ENCODE data around the gene GPR4.
A peak's percentile ranks its signal among the peaks of the same experiment; 100 is the strongest.

The GPR4 gene

GRCh38 chr19:45577111-45577905 lies 24.7 kb downstream of the GPR4 start:
- DNase-seq (ENCODE audit: low read depth, low spot score), result peak; percentile 90

DNA sequence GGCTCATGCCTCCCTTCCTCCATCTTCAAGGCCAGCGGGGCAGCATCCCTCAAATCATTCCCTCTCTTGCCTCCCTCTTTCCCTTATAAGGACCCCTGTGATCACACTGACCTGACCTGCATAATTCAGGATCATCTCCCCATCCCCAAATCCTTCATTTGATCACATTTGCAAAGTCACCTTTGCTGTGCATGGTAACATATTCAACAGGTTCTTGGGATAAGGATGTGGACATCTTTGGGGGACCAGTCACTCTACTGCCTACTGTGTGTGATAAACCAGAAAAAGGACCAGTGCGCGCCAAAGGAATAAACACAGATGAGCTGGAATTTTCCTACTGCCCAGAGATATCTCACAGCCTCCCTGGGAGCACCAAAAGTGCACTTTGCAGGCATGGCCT lies 25.3 kb downstream of the GPR4 start:
- no peak for DNase-seq (ENCODE audit: low read depth, low spot score)
- no peak overlapping the region for H3K4me3 ChIP-seq (ENCODE audit: low read depth, low read length)
- TF ChIP-seq, protein P1, sequence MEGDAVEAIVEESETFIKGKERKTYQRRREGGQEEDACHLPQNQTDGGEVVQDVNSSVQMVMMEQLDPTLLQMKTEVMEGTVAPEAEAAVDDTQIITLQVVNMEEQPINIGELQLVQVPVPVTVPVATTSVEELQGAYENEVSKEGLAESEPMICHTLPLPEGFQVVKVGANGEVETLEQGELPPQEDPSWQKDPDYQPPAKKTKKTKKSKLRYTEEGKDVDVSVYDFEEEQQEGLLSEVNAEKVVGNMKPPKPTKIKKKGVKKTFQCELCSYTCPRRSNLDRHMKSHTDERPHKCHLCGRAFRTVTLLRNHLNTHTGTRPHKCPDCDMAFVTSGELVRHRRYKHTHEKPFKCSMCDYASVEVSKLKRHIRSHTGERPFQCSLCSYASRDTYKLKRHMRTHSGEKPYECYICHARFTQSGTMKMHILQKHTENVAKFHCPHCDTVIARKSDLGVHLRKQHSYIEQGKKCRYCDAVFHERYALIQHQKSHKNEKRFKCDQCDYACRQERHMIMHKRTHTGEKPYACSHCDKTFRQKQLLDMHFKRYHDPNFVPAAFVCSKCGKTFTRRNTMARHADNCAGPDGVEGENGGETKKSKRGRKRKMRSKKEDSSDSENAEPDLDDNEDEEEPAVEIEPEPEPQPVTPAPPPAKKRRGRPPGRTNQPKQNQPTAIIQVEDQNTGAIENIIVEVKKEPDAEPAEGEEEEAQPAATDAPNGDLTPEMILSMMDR (IDR thresholded peaks at IDR 0.05; ENCODE audit: low read depth, low read length), result no peak
- in situ Hi-C loops (cut with HindIII; ENCODE audit: low sequenced_read_pairs), result no loop called here

More at GRCh38 chr19:45577111-45577905, 24.7 kb downstream of the GPR4 start:
- no peak overlapping the region for H3K4me3 ChIP-seq (ENCODE audit: low read depth, low read length)
- in situ Hi-C loops (cut with HindIII; ENCODE audit: low sequenced_read_pairs), result no loop called here
- TF ChIP-seq, protein P1 (IDR thresholded peaks at IDR 0.05; ENCODE audit: low read depth, low read length), result no peak

DNA sequence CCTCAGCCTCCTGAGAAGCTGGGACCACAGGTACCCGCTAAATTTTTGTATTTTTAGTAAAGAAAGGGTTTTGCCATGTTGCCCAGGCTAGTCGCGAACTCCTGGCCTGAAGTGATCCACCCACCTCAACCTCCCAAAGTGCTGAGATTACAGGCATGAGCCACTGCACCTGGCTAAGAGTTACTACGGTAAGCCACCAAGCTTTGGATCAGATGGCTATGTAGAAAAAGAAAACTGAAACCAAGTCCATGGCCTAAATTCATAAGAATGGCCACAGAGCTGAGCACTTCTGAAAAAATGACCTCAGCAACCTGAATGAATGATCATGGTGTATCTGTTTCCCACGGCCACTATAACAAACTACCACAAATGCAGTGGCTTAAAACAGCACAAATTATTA lies 26.8 kb downstream of the GPR4 start:
- TF ChIP-seq, protein P1 (IDR thresholded peaks at IDR 0.05; ENCODE audit: low read depth, low read length), result no peak
- H3K4me3 ChIP-seq (ENCODE audit: low read depth, low read length), result no peak overlapping the region
- in situ Hi-C loops (cut with HindIII; ENCODE audit: low sequenced_read_pairs), result no loop called here
- DNase-seq (ENCODE audit: low read depth, low spot score), result no peak

GRCh38 chr19:45574526-45574925 lies 27.5 kb downstream of the GPR4 start:
- in situ Hi-C loops (cut with HindIII; ENCODE audit: low sequenced_read_pairs), result no loop called here
- TF ChIP-seq, protein P1 (IDR thresholded peaks at IDR 0.05; ENCODE audit: low read depth, low read length), result no peak
- no peak for DNase-seq (ENCODE audit: low read depth, low spot score)
- no peak overlapping the region for H3K4me3 ChIP-seq (ENCODE audit: low read depth, low read length)

- in situ Hi-C loops (cut with HindIII; ENCODE audit: low sequenced_read_pairs), result no loop called here
- H3K4me3 ChIP-seq (ENCODE audit: low read depth, low read length), result no peak overlapping the region
- no peak for DNase-seq (ENCODE audit: low read depth, low spot score)
- TF ChIP-seq, protein P1 (IDR thresholded peaks at IDR 0.05; ENCODE audit: low read depth, low read length), result no peak
Measured at GRCh38 chr19:45571457-45572220, 30.4 kb downstream of the GPR4 start.

GRCh38 chr19:45569619-45570421 lies 32.2 kb downstream of the GPR4 start:
- TF ChIP-seq, protein P1 (IDR thresholded peaks at IDR 0.05; ENCODE audit: low read depth, low read length), result peak; percentile 88
- peak; percentile 42 for DNase-seq (ENCODE audit: low read depth, low spot score)
- H3K4me3 ChIP-seq (ENCODE audit: low read depth, low read length), result no peak overlapping the region
- in situ Hi-C loops (cut with HindIII; ENCODE audit: low sequenced_read_pairs), result no loop called here
